PFSK-1 (cell line): ENCODE data around the gene ARHGAP30.

Experiments used
- FOXP2 ChIP-seq: optimal IDR thresholded peaks from 2 replicates; pipeline ENCODE3; 2011; ENCODE audit warnings: borderline replicate concordance, control low read depth, inconsistent platforms; ENCODE audit not compliant: insufficient read depth; ENCODE audit errors: extremely low read length, extremely low read depth
- POLR2AphosphoS5 ChIP-seq: IDR thresholded peaks from 2 replicates; pipeline ENCODE4 v1.6.1; 2012; ENCODE audit warnings: low read depth, mild to moderate bottlenecking, control low read depth, low read length, moderate library complexity
- SIN3A ChIP-seq: IDR thresholded peaks from 2 replicates; pipeline ENCODE4 v1.6.1; 2012; ENCODE audit warnings: mild to moderate bottlenecking, low read length, moderate library complexity, borderline replicate concordance; ENCODE audit not compliant: insufficient read depth
- TAF1 ChIP-seq: IDR thresholded peaks from 2 replicates; pipeline ENCODE4 v1.6.1; 2012; ENCODE audit warnings: low read length, control low read depth, borderline replicate concordance; ENCODE audit not compliant: insufficient read depth
- TF ChIP-seq, protein P1 (sequence below), 2 experiments: IDR thresholded peaks; 2 replicates each; pipeline versions ENCODE4 v1.6.1 to v1.8.0; 2011 to 2012; ENCODE audit warnings: low read depth in 2 of 2, low read length in 2 of 2, control low read depth in 1 of 2, inconsistent platforms in 1 of 2, mild to moderate bottlenecking in 1 of 2, moderate library complexity in 1 of 2; ENCODE audit not compliant: insufficient read depth in 1 of 2

ARHGAP30 gene

DNA sequence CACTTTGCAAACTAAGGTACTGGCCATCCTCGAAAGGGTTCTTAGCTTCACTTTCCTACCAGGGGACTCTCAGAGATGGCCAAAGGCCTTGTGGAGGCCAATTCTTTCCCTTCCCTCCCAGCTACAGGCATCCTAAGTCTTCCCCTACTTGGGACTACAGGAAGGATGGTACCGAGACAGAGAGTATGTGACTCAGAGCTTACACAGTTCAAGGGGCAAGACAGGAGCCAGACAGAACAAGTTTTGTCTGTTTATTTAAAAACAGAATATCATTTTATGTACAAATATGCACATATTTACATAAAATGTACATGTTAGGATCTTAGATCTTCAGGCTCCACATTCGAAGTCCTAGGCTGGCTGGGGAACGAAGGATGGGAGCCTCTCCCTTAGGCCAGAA, 1.1 kb upstream of the ARHGAP30 start:
- TF ChIP-seq, protein P1, sequence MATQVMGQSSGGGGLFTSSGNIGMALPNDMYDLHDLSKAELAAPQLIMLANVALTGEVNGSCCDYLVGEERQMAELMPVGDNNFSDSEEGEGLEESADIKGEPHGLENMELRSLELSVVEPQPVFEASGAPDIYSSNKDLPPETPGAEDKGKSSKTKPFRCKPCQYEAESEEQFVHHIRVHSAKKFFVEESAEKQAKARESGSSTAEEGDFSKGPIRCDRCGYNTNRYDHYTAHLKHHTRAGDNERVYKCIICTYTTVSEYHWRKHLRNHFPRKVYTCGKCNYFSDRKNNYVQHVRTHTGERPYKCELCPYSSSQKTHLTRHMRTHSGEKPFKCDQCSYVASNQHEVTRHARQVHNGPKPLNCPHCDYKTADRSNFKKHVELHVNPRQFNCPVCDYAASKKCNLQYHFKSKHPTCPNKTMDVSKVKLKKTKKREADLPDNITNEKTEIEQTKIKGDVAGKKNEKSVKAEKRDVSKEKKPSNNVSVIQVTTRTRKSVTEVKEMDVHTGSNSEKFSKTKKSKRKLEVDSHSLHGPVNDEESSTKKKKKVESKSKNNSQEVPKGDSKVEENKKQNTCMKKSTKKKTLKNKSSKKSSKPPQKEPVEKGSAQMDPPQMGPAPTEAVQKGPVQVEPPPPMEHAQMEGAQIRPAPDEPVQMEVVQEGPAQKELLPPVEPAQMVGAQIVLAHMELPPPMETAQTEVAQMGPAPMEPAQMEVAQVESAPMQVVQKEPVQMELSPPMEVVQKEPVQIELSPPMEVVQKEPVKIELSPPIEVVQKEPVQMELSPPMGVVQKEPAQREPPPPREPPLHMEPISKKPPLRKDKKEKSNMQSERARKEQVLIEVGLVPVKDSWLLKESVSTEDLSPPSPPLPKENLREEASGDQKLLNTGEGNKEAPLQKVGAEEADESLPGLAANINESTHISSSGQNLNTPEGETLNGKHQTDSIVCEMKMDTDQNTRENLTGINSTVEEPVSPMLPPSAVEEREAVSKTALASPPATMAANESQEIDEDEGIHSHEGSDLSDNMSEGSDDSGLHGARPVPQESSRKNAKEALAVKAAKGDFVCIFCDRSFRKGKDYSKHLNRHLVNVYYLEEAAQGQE (IDR thresholded peaks at IDR 0.05; ENCODE audit: insufficient read depth in 1 of 2, low read depth in 2 of 2, low read length in 2 of 2), result no peak
- TF ChIP-seq POLR2AphosphoS5, result no peak
- no peak for TF ChIP-seq TAF1
- no peak for TF ChIP-seq FOXP2
- TF ChIP-seq SIN3A, result no peak

DNA sequence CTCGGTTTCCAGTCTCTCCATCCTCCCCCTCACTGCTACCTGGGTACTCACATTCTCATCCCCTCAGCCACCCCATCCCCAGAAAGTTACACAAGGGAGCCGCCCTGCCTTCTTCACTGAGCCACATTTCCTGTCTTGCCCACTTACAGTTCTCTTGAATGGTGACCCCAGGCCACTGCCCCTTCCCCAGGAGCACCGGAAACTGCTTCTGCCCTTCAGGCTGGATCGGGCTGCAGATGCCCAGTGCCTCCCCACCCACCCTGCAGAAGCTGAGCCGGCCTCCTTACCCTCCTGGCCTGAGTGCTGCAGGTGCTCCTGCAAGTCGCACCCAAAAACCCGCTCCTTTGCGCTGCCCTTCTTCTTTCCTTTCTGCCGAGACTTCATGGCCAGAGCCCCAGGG, 450 bp downstream of the ARHGAP30 start:
- TF ChIP-seq, protein P1 (IDR thresholded peaks at IDR 0.05; ENCODE audit: insufficient read depth in 1 of 2, low read depth in 2 of 2, low read length in 2 of 2), result no peak
- TF ChIP-seq POLR2AphosphoS5 (no peak), TAF1 (no peak), SIN3A (no peak), FOXP2 (no peak)

DNA sequence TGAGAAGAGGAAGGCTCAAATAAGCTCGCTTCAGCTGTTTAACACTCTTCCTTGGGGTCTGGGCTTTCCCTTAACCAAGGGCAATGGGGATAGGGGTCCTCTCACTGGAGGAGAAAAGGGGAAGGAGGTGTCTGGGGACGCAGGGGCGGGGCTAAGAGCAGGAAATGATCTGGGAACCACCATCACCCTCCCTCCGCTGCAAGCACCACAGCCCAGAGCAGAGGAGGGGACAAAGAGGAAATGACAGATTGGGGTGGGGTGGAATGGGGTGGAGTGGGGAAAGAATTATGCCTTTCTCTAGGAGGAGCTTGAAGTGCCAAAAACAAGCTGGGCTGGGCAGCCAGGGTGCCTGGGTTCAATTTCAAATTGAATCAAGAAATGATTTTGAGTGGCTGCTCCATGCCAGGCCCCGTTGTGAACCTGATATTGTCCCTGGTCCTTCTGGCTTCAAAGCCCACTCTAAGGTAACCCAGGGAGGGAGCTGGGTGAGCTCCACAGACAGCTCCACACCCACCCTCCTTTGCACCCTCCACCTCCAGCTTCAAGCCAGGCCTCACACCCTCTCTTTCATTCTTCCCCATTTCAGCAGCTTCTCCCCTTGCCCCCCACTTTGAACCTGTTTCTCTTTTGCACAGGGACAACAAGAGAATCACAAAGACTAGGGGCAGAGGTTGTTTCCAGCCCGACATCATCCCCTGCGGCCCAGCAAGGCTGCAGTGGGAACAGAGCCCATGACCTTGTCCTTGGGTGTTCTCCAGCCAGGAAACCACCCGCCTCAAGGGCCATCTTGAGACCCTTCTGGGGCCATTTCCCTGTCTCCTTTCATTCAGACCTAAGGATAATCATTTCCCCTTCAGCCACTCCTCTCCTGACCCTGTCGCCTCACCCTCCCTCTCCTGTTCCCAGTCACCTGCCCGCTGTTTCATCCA, 1.1 kb downstream of the ARHGAP30 start:
- TF ChIP-seq, protein P1 (IDR thresholded peaks at IDR 0.05; ENCODE audit: insufficient read depth in 1 of 2, low read depth in 2 of 2, low read length in 2 of 2), result no peak
- no peak for TF ChIP-seq TAF1
- no peak for TF ChIP-seq FOXP2
- TF ChIP-seq POLR2AphosphoS5, result no peak
- TF ChIP-seq SIN3A, result no peak

DNA sequence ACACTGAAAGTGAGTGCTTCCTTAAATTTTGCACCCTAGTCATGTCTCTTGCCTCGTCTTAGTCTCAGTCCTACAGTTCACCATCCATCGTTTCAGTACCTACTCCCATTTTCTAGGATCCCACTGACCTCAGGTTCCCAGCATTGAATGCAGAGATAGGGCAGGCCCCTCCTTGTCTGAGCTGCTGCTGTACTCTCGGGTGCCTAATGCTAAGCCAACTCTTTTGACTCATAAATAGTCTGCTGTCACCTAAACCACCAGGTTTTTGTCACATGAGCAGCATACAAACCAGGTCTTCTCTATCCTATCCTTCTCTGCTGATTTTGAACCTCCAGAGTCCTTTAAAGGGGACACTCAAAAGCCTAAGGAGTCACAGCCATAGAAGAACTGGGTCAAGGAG, 3.0 kb downstream of the ARHGAP30 start:
- TF ChIP-seq FOXP2, result no peak
- TF ChIP-seq, protein P1 (IDR thresholded peaks at IDR 0.05; ENCODE audit: insufficient read depth in 1 of 2, low read depth in 2 of 2, low read length in 2 of 2), result no peak
- no peak for TF ChIP-seq SIN3A
- no peak for TF ChIP-seq POLR2AphosphoS5
- TF ChIP-seq TAF1, result no peak
